GM18517 (cell line): ENCODE results near the gene LARGE1.

Experiments used
- ATAC-seq: cut with Tn5 transposase; IDR thresholded peaks from one replicate; pipeline ENCODE4 v1.9.1; 2021; ENCODE audit warnings: mild to moderate bottlenecking, moderate library complexity; ENCODE audit not compliant: unreplicated experiment

LARGE1 gene

DNA sequence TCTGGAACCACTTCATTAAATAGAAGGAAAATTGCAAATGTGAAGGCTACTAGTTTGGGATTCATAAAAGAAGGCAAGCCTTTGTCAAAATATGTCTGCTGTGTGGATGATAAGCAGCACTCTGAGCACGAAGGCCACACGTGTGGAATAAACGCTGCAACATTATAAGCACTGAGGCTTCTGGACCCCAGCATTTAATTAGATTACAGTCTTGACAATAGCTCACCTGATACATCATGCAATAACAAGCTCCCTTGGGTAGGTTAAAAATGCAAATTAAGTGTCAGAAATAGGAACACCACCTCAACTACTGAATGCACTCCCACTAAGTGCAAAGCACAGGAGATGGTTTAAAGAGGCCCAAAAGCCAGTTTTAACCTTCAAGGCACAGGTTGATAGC, 179.3 kb downstream of the LARGE1 start:
- ATAC-seq, result no peak

DNA sequence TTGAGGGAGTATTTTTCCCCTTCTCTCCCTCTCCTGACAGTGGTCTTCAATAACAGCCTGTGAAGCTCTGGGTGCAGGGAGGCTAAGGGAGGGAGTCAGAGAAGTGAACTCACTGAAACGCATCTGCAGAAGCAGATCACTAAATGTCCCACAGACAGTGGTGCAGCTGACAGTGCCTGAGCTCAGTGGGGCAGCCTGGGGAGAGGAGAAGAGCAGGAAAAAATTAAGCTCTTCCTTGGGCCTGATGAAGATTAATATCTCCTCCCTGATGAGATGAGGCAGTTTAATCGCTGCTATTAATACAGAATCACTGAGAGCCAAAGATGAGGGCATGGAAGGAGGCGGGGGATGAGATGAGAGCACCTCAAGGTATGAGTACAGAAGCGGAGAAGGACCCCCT, 180.8 kb downstream of the LARGE1 start:
- ATAC-seq, result no peak

DNA sequence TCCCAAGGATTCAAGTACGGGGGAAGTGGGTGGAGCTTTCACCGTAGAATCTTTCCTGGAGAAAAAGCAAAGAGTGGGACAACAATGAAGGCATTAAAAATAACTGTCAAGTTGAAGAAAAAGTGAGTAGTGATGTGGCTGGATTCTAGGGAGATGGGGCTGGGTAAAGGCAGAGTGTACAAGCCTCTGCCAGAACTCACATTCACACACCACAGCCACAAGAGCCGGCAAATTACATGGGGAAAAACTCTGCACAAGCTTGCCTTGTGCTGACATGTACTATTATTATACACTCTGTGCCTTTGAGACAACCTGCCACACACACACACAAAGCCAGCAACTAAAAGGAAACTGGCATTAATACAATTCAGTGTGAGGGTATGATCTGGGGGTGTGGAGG, 182.6 kb downstream of the LARGE1 start:
- no peak for ATAC-seq

DNA sequence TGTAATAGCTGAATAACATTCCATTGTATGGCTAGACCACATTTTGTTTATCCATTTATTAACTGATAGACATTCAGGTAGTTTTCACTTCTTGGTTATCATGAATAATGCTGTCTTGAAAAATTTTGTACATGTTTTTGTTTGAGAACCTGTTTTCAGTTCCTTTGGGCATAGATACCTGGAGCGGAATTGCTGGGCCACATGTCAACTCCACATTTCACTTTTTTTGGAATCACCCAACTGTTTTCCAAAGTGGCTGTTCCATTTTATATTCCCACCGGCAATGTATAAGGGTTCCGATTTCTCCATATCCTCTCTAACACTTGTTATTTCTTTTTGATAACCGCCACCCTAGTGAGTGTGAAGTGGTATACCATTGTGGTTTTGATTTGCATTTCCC, 184.3 kb downstream of the LARGE1 start:
- ATAC-seq, result no peak

DNA sequence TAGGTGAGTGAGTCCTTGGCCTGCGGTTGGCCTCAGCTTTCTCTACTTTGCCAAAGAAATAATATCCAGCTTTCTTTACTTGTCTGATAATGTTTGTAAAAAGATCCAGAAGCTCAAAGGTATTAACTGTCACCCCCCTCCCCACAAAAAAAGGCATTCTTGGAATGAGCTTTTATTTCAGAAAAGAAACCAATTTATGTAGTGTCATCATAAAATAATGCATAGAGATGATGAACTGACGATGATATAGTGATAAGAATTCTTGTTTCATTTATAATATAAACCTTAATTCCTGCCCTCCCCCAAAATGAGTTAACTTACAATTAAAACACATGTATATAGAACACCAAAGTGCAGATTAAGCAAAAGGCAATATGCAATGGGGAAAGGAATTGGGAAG, 191.4 kb downstream of the LARGE1 start:
- no peak for ATAC-seq

DNA sequence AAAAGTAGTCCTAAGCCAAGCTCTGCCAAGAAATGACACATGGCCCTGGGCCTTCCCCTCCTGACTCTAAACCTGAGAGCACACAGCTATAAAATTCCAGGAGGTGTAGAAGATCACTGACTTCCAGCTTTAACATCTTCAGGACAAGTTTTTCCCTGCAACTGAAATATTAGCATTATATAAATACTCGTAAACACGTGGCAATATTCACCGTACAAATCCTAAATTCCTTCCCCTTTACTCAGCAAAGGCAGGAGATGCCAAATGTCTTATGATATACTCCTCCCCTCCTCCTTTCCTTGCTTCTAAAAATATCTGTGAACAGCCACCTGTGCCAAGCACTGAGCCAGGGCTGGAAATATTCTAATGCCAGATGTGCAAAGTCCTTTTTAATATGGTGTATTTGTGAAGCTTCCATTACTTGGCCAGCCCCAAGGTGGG, 194.0 kb downstream of the LARGE1 start:
- ATAC-seq, result no peak

DNA sequence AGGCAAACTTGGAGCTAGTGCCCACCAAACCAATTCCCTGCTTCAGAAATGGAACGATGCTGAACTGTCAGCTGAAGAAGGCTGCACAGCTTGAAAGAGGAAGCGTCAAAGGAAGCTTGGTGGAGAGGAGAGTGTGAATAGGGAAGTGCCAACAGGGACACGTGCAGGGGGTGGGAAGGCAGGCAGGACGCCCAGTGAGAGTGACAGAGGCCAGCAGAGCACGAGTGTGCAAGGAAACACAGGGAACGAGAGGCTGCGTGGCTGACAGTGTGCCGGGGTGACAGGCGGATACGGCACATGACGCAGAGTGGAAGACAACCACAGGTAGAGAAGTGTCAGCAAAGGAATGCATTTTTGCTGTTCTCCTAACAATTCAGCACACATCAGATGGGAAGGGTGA, 196.4 kb downstream of the LARGE1 start:
- ATAC-seq, result no peak

DNA sequence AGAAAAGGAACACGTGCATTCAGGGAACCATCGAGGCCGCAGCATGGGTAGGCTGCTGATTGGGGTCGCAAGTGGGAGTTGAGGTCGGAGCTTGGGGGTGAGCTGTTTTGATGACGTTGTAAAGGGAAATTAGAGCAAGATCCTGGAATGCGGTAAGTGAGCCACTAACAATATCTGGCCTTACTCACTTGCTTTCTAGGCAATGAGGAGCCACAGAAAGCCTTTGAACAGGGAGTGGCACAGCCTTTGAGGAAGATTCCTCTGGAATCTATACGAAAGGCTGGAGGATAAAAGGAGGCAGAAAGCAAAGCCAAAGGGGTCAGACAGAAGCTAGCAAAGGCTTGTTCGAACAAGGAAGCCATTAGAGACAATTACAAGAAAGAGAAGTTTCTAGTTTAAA, 197.5 kb downstream of the LARGE1 start:
- no peak for ATAC-seq

DNA sequence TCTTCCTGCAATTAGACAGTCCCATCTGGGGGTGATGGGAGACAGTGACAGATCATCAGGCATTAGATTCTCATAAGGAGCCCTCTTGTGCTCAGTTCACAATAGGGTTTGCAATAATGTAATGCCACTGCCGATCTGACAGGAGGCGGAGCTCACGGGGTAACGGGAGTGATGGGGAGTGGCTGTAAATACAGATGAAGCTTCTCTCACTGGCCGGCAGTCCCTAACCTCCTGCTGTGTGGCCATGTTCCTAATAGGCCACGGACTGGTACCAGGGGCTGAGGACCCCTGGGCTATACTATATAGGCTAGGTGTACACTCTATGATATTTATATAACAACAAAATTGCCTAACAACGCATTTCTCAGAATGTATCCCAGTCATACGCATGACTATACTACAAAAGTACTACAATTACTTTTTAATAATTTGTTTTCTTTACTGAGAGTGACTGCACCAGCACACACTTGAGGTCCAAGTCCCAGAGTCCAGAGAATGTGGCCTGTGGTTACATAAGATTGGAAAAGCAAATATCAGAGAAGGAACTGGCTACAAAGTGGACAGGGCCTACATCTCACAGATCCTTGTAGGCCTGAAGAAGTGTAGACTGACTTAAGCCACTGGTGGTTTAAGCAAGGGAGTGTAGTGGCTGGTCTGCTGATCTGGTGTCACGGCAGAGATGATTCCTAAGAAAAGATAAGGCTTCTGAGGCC, 200.0 kb downstream of the LARGE1 start:
- no peak for ATAC-seq

DNA sequence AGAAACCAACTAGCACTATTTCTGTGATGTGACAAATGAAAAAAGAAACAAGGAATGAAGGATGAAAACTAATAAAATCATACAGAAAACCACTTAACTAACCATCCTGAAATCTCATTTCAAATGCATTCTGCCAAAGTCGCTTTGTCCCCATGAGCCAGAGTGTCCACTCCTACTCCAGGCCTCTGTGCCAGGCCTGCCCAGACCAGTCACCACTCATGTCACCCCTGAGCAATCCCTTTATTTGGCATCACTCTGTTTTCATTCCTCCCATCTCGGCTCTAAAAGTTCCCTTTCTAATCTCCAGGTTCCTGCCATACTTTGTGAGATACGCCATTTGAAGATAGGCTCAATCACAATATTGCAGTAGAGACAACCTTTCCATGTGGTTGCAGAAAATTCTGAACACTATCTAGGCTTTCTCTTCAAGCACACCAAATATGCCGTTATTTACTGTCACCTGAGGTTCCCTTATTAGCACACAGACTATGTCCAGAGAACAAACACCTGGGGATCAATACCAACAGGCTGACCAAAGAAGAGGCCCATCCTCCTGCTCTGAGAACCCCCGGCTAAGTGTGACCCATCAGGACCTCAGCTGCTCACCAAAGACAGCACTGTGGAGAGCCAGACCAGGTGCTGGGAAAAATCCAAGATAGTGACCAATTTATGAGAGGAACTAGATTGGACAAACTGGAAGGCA, 202.4 kb downstream of the LARGE1 start:
- ATAC-seq, result no peak

DNA sequence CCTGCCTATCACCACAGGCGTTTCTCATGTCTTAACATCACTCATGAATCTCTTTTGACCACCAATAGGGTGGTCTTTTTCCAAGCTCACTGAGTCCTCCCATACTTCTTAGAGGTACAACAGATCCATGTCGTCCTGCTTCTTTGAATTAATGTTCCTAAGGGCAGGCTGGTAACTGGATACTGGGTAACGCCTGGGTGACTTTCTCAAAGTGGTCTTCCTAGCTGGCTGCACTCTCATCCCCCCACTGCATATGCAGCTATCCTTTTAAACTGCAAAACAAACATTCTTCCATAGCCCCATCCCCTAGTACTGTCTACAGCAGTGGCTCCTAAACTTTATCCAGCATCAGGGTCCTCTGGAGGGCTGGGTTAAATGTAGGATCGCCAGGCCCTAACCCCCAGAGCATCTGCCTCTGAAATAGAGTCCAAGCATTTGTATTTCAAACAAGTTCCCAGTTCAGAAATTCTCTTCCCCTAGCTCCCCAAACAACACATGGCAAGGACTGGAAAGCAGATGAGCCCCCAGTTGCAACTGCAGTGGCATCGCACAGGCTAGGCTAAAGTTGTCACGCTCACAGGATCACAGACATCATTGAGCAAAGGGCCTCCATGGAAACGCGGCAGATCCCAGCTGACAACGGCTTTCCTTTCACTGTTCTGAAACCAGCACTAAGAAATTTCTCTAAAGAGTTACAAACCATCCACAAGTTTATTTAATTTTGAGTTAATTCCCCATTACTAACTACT, 204.9 kb downstream of the LARGE1 start:
- ATAC-seq, result no peak

DNA sequence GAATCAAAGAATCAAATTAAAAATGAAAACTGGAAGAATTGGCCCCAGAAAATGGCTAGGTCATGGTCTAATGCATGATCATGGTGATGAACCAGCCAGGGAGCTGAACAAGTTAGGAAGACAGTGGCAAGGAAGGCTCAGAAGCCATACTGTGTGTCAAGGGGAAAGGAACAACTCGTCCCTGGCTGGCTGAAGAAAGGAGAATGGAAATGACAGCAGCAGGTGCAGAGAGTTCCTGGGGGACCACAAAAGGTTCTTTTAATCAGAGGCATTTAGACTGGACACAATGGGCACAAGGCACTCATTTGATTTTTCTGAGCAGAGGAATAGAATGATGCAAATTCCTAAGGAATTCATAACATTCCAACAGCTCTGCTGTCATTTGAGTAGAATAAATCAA, 209.9 kb downstream of the LARGE1 start:
- ATAC-seq, result no peak

DNA sequence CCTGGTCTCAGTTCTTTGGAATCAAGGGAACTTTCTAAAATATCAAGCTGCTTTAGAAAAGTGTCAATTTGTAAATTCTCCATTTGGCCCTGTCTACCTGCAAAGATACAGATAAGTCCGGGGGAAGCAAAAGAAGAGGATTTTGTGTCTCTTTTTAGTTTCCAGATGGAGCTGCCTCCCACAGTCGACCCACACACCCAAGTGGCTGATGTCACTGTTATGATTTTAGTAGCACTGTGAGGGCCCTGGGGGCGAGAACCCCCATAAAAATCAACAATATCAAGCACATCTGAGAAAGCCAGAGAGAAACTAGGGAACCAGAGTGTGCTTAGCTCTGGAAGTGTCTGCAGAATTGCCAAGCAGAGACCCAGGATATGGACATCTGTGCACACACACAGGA, 212.7 kb downstream of the LARGE1 start:
- no peak for ATAC-seq

DNA sequence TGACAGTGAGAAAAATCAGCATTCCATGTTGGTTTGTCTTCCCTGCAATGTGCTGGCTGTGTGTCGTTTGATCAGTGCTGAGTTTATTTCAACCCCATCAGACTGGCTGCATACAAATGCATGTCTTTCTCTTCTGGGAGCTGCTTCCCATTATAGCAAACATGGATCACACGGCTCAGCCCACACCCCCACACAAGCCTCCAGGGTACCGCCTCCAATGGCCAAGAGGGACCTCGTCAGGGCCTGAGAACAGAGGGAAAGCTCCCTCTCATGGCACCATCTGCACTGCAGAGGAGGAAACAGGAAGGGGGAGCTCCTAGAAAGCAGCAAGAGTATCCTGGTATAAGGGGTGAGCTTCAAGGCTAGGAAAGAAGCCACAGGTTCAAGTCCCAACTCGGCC, 214.2 kb downstream of the LARGE1 start:
- no peak for ATAC-seq

DNA sequence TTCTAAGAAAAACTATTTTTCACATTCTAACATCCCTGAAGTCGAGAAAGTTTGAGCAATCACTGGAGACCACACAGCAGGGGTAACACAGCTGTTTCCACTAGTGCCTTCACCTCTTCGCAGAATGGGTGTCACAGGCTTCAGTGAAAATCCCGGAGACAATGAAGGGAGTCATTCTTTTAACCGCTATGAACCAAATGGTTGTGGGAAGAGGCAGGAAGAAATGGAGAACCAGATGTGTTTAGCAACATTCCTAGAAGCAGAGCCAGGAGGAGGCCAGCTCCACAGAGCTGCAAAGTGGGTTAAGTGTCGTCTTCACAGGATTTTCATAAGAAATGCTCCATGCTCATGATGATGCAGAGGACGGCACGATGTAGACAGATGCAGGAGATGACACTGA, 221.1 kb downstream of the LARGE1 start:
- ATAC-seq, result no peak

DNA sequence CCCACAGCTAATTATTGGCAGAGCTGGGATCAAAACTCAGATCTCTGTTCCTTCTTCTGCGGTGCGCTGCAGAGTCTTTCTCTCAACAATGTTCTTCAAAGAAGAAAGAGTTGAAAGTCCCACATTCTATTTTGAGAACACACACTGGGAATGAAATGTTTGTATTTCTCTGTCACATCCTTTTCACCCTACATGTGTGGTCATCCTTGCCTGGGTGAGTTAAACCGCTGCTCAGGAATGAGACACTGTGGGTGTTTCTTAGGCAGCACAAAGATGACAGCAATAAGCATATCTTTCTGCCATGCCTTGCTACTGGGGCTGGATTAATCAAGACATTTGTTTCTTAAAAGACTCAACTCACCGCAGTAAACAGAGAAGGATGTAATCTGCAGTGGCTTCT, 222.6 kb downstream of the LARGE1 start:
- ATAC-seq, result no peak

DNA sequence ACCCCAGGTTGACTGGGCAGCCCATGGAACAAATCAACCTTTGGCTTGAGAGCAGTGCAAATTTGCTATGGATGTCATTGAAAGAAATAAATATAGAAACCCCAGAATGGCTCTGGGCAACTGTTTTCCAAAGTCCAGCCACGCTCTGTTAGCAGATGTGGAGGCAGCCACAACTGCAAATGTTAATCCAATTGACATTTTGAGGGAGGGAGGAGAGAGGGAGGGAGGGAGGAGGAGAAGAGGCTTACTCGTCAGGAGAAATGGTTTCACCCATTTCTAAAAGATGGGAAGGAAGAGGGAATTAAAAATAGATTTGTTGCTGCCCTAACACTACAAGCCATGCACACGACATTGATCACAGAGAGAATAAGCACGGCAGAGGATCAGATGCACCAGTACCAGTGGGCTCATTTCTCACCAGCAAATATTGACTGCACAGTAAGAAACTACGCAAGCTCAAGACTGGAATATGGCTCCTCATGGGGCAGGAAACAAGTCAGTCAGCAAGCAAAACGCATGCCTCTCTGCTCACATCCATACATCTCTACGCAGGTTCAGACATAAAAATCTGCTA, 229.1 kb downstream of the LARGE1 start:
- ATAC-seq, result no peak

DNA sequence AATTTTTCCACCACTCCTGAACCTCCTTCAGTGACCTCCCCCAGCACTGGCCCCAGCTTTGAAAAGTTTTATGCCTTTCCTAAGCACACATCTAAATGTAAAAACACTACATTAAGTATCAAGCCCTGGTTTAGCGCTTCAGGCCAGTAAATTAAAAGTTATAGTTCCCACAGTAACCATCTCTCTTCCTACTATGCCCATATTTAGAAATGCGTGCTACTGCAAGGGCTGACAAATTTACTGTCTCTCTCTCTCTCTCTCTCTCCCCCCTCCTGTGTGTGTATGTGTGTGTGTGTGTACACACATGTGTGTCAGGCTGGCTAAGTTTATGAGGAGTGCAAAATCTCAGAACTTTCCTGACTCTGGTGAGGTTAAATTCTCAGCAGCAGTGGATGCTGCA, 231.4 kb downstream of the LARGE1 start:
- ATAC-seq, result no peak

DNA sequence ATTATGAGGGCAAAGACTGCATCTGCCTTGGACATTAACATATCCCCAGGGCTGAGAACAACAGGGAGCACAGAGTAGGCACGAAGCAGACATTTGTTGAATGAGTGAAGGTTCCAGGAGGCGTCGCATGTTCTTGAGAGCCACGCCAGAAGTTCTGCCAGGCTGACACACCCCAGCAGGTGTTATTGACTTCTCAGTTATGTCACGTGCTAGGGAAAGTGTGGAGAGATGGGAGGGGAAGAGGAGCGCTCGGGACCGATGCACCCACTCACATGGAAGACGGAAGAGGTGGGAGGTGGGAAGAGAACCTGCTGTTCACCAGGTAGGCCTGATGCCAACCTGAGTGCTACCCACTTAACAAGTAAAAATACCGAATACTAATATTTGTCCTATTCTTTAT, 232.8 kb downstream of the LARGE1 start:
- no peak for ATAC-seq

DNA sequence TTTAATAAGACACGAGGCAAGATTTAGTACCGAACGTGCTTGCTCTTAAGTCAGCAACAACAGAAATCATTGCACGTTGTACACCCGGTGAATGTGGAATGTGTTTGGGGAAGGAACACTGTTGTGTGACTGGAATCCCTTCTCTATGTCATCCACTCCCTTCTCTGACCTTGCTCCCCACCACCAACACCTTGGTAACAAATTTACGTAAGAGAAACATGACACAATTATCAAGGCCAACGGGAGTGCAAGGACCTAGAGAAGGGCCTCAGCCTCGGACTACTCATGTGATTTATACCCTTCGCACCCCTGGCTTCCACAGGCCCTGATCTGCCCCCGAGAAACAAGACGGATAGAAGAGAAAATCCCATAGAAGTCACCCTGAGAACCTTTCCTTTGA, 236.2 kb downstream of the LARGE1 start:
- ATAC-seq, result no peak

DNA sequence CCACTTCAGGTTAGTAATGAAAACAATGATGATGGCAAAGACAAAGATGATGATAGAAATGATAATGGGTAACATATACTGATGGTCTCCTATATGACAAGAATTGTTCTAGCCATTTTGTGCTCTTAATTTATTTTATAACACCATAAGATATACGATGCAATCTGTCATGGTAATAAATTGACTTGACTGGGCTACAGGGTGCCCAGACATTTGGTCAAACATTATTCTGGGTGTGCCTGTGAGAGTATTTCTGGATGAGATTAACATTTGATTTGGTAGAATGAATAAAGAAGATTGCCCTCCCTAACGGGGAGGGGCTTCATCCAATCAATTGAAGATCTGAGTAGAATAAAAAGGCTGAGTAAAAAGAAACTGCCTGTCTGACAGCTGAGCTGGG, 237.3 kb downstream of the LARGE1 start:
- ATAC-seq, result no peak

DNA sequence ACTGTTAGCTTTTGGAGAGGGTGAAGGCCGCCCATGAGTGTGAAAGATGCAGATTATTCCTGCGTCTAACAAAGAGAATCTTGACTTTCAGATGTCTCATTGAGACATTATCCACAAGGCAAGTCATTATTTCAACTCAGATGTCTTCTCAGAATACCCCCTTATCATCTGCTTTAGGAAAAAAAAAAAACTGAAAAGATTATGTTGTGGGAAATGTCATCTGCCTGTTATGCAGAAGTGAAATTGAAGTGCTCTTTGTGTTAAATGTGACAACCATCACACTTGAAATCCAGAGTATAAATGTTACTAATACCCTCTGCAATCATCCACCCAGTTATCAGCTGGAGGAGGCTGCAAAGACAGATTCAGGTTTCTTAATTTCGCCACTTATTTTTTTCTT, 239.6 kb downstream of the LARGE1 start:
- no peak for ATAC-seq
